Measurements from ENCODE around the gene ATP8B2.
"Not testable (repeated sequence)": the region's sequence is repeated elsewhere in the genome, so short reads cannot be mapped to it uniquely, and the experiment has no call there.

DNA sequence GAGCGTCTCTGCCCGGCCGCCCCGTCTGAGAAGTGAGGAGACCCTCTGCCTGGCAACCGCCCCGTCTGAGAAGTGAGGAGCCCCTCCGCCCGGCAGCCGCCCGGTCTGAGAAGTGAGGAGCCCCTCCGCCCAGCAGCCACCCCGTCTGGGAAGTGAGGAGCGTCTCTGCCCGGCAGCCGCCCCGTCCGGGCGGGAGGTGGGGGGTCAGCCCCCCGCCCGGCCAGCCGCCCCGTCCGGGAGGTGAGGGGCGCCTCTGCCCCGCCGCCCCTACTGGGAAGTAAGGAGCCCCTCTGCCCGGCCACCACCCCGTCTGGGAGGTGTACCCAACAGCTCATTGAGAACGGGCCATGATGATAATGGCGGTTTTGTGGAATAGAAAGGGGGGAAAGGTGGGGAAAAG is 37.7 kb upstream of the ATP8B2 start:
- not testable (repeated sequence) for TF ChIP-seq ARNT, SP1 (IDR thresholded peaks at IDR 0.05)
